Glutamatergic neuron (in vitro differentiated cells): ENCODE data around the gene RGS14. TPM values are rescaled to one million over a fixed set of nuclear protein-coding genes. Genes with fewer than 3 reads are reported as not detected.

Source experiments
- DNase-seq: peaks from one replicate; pipeline ENCODE4 v3.0.0; 2022
- H3K27ac Mint-ChIP-seq: one replicate; pipeline ENCODE4 v1.8.0; 2020; ENCODE audit warnings: mild to moderate bottlenecking, mixed read lengths, inconsistent platforms; ENCODE audit not compliant: unreplicated experiment
- H3K27me3 Mint-ChIP-seq: one replicate; pipeline ENCODE4 v1.8.0; 2020; ENCODE audit warnings: mild to moderate bottlenecking, moderate library complexity, mixed read lengths, inconsistent platforms; ENCODE audit not compliant: unreplicated experiment
- H3K36me3 Mint-ChIP-seq: one replicate; pipeline ENCODE4 v1.8.0; 2020; ENCODE audit warnings: mild to moderate bottlenecking, mixed read lengths, inconsistent platforms; ENCODE audit not compliant: unreplicated experiment
- H3K4me1 Mint-ChIP-seq: one replicate; pipeline ENCODE4 v1.8.0; 2020; ENCODE audit warnings: mild to moderate bottlenecking, low read depth, mixed read lengths, inconsistent platforms; ENCODE audit not compliant: unreplicated experiment
- H3K4me3 Mint-ChIP-seq: one replicate; pipeline ENCODE4 v1.8.0; 2020; ENCODE audit warnings: mild to moderate bottlenecking, mixed read lengths, inconsistent platforms; ENCODE audit not compliant: unreplicated experiment
- H3K9me3 Mint-ChIP-seq: one replicate; pipeline ENCODE4 v1.8.0; 2020; ENCODE audit warnings: mild to moderate bottlenecking, moderate library complexity, mixed read lengths, inconsistent platforms; ENCODE audit not compliant: unreplicated experiment
- total RNA-seq: library from RNA; stranded (reverse); fragmentation: NEBNext Ultra II Directional; extraction: Animal tissue kit (Norgen Biotek cat#: 25700); gene quantifications from one replicate; pipeline ENCODE4 v1.2.1, GENCODE V29; 2021; ENCODE audit not compliant: unreplicated experiment
- TF ChIP-seq, protein P1 (sequence below): fragments of 200-600 bp; sonication (generic); IDR thresholded peaks from one replicate; pipeline ENCODE4 v1.5.0; 2021; ENCODE audit not compliant: partially characterized antibody, unreplicated experiment

RGS14 gene
- total RNA-seq, 1 donor from 2014 or later: 15.9 TPM

GRCh38 chr5:177367981-177368868, 10.5 kb downstream of the RGS14 start:
- Mint-ChIP-seq H3K27me3 (peaks cover 11% of the 10 kb centered on the region), H3K9me3 (peaks cover 4% of the 10 kb centered on the region), H3K4me1 (peaks cover 16% of the 10 kb centered on the region), H3K27ac (no peak overlapping the region), H3K4me3 (peak overlapping the region; percentile 79), H3K36me3 (no peaks in the 10 kb centered on the region)
- TF ChIP-seq, protein P1, sequence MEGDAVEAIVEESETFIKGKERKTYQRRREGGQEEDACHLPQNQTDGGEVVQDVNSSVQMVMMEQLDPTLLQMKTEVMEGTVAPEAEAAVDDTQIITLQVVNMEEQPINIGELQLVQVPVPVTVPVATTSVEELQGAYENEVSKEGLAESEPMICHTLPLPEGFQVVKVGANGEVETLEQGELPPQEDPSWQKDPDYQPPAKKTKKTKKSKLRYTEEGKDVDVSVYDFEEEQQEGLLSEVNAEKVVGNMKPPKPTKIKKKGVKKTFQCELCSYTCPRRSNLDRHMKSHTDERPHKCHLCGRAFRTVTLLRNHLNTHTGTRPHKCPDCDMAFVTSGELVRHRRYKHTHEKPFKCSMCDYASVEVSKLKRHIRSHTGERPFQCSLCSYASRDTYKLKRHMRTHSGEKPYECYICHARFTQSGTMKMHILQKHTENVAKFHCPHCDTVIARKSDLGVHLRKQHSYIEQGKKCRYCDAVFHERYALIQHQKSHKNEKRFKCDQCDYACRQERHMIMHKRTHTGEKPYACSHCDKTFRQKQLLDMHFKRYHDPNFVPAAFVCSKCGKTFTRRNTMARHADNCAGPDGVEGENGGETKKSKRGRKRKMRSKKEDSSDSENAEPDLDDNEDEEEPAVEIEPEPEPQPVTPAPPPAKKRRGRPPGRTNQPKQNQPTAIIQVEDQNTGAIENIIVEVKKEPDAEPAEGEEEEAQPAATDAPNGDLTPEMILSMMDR: no peak
- DNase-seq: no peak

- DNase-seq: no peak
- Mint-ChIP-seq H3K4me1 (peaks cover 16% of the 10 kb centered on the region), H3K4me3 (peak overlapping the region; percentile 50), H3K9me3 (peaks cover 4% of the 10 kb centered on the region), H3K36me3 (no peaks in the 10 kb centered on the region), H3K27ac (no peak overlapping the region), H3K27me3 (peaks cover 11% of the 10 kb centered on the region)
- TF ChIP-seq, protein P1: peak; percentile 61
Observed at GRCh38 chr5:177368869-177369644, 11.3 kb downstream of the RGS14 start.

DNA sequence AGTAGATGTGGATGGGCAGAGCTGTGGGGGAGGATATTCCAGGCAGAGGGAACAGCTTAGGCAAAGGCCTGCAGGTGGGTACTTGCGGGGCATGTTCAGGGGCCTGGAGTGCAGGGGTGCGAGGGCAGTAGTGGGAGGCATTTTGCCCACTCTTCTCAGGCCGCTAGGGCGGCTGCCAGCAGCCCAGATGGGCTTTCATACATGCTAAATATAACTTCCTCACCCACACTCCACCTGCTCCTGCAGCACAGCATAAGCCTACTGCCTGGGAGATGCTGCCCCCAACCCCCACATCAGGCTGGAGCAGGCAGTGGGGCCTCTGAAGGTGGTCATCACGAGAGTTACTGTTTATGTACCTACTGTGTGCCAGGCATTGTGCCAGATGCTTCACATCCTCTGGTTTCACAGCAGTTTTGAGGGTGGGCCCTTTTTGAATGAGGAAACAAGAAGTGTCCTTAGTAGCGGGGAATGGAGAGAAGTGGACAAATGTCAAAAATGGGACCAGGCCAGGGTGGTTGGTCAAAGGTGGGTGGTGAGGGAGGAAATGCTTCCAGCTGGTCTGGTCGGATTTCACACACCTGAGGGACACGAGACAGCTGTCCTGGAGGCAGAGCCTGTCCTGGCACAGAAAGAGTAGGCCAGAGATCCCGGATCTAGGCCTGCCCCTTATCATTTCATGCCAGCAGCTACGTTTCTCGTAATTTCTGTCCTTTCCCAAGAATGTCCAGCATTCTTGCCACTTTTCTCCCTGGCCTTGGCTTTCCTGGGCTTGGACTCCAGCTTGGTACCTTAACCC, 12.1 kb downstream of the RGS14 start:
- Mint-ChIP-seq H3K4me3 (peak overlapping the region; percentile 50), H3K27ac (peak overlapping the region; percentile 33), H3K36me3 (no peaks in the 10 kb centered on the region), H3K9me3 (peaks cover 5% of the 10 kb centered on the region), H3K4me1 (peaks cover 16% of the 10 kb centered on the region), H3K27me3 (peaks cover 11% of the 10 kb centered on the region)
- TF ChIP-seq, protein P1: no peak
- DNase-seq: no peak

DNA sequence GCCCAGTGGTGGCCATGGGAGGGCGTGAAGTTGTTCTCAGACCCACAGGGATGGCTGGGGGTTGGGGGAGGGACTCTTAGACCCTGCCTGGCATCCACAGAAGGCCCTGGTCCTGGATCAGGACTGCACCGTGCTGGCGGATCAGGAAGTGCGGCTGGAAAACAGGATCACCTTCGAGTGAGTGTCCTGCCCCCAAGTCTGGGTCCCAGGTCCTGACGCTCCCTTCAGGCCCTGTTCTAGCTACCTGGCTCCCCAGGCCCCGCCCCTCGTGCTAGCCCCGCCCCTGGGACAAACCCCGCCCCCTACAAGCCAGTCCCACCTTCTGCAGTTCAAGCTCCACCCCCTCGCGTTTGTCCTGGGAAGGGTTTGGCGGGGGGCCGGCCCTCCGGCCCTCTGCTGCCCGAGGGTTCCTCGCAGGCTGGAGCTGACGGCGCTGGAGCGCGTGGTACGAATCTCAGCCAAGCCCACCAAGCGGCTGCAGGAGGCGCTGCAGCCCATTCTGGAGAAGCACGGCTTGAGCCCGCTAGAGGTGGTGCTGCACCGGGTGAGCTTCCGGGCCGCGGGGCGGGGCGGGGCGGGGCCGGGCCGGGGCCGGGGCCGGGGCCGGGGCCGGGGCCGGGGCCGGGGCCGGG, 12.9 kb downstream of the RGS14 start:
- peak overlapping the region; percentile 30 for H3K4me3 Mint-ChIP-seq
- H3K27ac Mint-ChIP-seq: no peak overlapping the region
- DNase-seq: peak; percentile 89
- no peaks in the 10 kb centered on the region for H3K36me3 Mint-ChIP-seq
- H3K4me1 Mint-ChIP-seq: peaks cover 16% of the 10 kb centered on the region
- H3K27me3 Mint-ChIP-seq: peaks cover 11% of the 10 kb centered on the region
- TF ChIP-seq, protein P1: peak; percentile 51
- H3K9me3 Mint-ChIP-seq: peaks cover 5% of the 10 kb centered on the region
